UCSD-AML1 (cell line): ENCODE data around the gene TMEM232.

Experiments used
- DNase-seq: peaks from one replicate; lab custom pipeline; 2025; ENCODE audit not compliant: unreplicated experiment; lab: John Stamatoyannopoulos, UW

Gene TMEM232

GRCh38 chr5:110413856-110414255, 312.6 kb downstream of the TMEM232 start:
- no peak for DNase-seq

DNA sequence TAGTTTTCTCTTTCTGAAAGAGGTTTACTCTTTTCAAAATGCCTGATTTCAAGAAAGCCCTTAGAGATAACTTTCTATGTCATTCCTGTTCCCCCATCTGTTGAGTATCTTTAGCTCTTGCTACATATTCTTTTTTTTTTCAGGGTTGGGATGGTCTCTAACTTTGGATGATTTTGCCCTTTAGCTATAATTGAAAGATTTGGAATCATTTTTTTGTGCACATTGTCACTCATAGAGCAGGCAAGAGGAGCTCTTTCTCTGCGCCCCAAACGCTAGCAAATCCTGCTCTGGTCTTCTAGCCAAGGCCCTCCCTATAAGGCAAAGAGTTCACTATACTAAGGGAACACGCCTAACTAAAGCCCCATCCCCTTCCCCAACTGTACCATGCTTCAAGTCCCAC, 316.9 kb downstream of the TMEM232 start:
- DNase-seq = no peak

- no peak for DNase-seq
Observed at GRCh38 chr5:110402562-110402961, 323.9 kb downstream of the TMEM232 start.

- DNase-seq = no peak
Observed at GRCh38 chr5:110401881-110402280, 324.6 kb downstream of the TMEM232 start.

GRCh38 chr5:110398951-110399350, 327.5 kb downstream of the TMEM232 start:
- DNase-seq = no peak

GRCh38 chr5:110397281-110397680, 329.2 kb downstream of the TMEM232 start:
- DNase-seq = no peak

- DNase-seq = no peak
Observed at GRCh38 chr5:110386782-110387181, 339.7 kb downstream of the TMEM232 start.

- DNase-seq = no peak
Observed at GRCh38 chr5:110383231-110383630, 343.2 kb downstream of the TMEM232 start.

DNA sequence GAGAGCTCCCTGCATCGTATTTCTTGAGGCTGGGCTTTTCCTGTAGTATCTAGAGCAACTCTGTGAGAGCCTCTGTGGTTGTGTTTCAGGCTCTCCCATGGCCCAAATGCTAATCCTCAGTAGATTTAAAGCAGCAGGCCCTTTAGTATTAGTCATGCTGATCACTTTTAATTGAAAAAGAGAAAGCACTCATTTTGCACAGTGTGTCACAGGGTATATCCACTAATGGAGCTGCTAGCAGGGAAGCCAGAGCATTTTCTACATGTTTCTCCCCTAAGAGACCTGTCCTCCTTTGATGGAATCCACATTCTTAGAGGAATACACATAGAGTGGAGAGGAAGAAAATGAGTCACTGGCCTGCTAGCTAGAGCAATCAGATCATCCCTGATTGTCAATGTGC, 348.5 kb downstream of the TMEM232 start:
- DNase-seq = no peak

DNA sequence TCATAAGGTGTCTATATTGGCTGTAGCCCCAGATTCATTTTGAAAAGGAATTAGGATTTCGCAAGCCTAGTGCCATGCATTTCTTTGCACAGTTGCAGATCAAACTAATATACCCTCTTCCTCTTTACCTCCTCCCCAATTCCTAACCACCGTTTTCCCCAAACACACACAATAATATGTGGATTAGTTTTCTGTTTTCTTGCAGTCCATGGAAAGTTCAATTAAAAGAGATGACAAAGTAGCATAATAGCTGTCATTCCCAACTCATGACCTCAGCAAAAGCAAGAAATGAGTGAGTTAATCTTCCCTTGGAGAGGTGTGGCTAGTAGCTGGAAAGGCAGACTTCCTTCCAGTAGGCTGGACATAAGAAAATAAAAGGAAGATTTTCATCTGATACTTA, 349.1 kb downstream of the TMEM232 start:
- DNase-seq = no peak

DNA sequence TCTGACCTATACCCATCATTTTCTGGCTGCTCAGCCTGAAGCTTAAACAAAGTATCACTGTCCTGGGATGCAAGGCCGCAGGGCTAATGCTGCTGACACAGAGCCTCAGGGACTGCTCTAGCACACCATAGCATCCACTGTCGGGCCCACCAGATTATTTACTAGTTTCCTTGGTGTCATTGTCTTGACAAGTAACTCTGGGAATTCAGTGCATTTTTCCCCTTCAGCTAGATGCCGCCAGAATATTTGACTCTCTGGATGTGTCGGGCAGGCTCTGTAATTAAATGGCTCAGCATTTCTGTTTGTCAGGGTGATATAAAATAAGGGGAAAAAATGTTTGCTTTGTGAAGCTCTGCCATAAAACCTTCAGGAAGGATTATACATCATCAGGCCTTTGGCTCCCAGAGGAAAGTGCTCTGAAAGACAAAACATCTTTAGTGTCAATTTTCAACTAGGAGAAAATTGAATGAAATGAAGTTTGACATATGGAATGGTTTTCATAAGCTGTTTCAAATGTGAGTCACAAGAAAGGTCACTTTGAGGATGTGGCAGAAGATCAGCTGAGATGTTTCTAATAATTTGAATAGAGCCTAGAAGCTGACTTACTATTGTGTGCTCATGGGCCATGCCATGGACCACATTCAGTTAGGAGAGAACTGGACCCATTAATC, 350.1 kb downstream of the TMEM232 start:
- no peak for DNase-seq

DNA sequence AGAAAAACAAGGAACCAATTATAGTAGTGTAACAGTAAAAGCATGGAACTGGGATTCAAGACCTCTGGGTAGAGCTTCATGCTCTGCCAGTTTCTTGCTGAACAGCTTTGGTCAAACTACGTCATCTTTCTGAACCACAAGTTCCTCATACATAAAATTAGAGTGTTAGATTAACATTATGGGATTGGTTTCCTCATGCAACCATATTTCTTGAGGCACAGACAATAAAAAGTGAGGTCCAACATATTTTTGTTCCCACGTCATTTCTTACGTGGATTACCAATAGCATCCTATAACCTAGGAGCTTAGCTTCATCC, 354.8 kb downstream of the TMEM232 start:
- DNase-seq = no peak

DNA sequence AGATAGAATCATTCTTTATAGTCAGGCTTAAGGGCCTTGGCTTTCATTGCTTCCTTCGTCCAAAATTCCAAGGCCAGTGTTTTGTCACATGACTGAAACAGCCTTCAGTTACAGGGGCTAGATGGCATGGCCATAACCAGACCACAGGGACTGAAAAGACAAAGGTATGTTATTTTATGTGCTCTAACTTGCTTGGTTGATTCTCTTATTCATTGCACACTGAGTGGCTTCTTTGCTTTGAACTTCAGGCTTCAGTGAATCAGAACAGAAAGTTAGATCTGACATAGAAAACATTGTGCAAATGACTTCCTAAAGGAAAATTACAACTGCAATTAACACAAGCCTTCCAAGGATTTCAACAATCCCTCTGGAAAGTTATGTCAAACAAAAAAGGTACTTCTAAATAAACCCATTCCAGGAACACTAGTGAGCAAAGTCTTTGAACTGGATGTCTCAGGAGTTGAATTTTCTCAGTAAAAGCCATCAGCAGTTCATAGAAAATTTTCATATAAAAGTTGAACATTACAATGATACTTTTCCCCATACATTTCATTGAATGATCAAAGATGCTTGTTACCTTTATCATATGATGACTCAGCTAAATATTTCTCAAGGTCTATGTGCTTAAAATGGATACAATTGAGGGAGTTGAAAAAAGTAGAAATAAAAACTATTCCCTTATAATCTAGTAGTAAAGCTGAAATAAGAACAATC, 355.3 kb downstream of the TMEM232 start:
- DNase-seq = no peak
